GM21528 (cell line): Measurements from ENCODE around the gene HID1.
"Not testable (repeated sequence)": the region's sequence is repeated elsewhere in the genome, so short reads cannot be mapped to it uniquely, and the experiment has no call there.

Experiments
- ATAC-seq: cut with Tn5 transposase; IDR thresholded peaks from one replicate; pipeline ENCODE4 v1.9.1; 2021; ENCODE audit warnings: mild to moderate bottlenecking, moderate library complexity; ENCODE audit not compliant: unreplicated experiment, low FRiP score

Gene HID1, protein sequence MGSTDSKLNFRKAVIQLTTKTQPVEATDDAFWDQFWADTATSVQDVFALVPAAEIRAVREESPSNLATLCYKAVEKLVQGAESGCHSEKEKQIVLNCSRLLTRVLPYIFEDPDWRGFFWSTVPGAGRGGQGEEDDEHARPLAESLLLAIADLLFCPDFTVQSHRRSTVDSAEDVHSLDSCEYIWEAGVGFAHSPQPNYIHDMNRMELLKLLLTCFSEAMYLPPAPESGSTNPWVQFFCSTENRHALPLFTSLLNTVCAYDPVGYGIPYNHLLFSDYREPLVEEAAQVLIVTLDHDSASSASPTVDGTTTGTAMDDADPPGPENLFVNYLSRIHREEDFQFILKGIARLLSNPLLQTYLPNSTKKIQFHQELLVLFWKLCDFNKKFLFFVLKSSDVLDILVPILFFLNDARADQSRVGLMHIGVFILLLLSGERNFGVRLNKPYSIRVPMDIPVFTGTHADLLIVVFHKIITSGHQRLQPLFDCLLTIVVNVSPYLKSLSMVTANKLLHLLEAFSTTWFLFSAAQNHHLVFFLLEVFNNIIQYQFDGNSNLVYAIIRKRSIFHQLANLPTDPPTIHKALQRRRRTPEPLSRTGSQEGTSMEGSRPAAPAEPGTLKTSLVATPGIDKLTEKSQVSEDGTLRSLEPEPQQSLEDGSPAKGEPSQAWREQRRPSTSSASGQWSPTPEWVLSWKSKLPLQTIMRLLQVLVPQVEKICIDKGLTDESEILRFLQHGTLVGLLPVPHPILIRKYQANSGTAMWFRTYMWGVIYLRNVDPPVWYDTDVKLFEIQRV

DNA sequence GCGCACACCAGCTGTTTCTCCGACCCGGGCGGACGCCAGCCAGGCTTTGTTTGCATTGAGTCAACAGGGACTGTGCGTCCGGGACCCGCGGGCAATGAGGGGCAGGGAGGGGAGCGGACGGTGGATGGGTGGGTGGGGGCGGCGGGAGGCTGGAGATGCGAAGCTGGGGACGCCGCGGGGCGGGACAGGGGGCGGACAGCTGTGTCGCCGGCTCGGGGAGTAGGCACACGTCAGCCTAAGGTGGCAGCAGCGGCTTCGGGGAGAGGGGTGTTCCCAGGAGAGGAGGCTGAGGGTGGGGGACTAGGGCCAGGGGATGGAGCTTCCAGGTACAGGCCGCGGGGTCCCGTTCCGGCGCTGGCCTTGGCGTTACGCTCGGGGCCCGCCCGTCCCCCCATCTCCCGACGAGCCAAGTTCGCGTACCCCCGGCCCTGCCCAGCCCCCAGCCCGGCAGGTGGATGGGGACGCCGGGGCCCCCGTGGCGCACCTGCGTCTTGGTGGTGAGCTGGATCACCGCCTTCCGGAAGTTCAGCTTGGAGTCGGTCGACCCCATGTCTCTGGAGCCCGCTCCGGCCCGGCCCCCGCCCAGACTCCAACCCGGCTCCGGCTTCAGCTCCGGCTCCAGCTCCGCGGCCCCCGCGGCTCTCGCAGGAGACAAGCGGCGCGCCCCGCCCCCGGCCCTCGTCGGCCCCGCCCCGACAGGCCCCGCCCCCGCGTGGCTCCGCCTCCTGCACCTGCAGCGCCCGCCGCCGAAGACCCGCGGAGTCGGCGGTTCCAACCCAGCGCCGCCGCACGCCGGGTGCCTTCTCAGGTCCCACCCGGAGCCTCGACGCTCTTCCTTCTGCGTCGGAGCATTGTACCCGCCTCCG lies at the start of gene HID1:
HID1 (minus strand) TSS at position 653 of the 866 bp plus-strand sequence; CDS start at position 550, 103 bp downstream.
- no peak for ATAC-seq

DNA sequence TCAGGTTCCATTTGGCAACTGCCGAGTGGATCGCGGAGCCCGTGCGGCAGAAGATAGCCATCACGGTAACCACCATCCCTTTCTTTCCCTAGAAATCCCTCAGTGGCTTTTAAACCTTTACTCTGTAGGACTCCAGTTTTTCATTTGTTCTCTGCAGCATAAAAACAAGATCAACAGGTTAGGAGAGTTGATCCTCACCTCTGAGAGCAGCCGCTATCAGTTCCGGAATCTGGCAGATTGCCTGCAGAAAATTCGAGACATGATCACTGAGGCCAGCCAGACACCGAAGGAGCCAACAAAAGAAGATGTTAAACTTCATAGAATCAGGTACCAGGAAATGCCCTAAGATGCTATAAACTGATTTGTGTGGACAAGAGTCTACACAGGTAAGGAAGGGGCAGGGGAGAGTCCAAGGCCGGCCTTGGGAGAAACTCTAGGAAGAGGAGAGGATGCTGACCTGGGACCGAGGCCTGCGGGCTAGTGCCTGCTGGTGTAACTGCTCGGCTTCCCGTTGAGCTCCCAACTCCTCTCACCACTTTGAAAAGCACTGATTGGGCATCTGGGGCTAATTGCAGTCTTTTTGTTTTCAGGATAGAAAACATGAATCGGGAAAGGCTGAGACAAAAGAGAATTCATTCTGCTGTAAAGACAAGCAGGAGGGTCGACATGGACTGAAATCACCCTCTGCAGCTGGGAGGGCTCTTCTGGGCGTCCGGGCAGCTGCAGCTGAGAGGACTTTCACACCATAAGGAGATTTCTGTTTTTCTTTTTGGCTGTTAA lies 48.0 kb upstream of the HID1 start:
- no peak for ATAC-seq

DNA sequence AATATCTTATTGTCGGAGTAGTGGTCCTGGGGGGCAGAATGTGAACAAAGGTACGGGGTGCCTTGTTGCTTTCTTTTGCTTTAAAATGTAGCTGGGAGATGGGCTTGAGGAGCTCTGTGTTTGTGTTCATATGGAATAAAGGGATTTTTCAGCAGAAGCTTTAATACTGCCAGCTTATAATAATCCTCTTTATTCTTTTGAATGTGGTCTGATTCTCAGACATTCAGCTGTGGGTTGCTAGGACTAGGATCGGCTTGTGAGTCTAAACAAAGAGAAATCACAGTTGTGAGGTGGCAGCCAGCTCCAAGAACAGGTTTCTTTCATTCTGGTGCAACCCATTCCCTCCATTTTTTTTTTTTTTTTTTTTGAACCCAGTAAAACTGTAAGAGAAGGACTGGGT lies 47.2 kb upstream of the HID1 start:
- no peak for ATAC-seq

DNA sequence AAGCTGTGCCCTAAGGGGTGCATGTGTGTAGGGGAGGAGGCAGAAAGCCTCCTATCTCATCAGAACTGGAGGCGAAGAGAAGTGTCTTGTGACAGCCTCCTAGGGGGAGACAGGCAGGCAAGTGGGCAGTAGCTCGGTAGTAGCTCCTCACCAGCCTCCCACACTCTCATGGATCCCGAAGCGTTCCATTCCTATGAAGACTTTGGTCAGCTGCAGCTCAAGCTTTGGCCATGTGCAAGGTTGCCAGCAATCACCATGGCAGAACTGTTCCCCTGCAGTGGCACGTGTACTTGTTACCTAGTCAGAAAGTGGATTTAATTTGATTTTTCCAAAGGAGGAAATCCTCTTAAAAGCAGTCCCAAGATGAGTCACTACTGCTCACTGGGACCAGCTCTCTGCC lies 46.6 kb upstream of the HID1 start:
- ATAC-seq = no peak

DNA sequence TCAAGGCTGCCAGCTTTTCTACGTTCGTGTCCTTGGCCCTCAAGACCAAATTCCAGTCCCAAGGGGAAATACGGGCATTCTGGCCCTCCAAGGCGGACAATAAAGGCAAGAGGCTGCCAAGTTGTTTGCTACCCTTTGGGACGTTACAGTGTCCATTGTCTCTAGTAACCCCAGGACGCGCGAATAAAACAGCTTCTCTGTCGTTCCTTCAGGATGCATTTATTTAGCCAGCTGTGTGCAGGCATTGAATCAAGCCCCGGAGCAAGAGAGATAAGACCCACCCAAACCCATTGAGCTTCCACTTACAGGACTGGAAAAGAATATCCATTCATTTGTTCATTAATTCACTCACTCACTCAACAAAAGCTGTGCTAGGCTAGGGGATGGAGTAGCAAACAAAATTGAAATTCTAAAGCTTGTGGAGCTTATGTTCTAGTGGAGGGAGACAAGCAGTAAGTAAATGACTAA lies 40.6 kb upstream of the HID1 start:
- ATAC-seq = peak; percentile 4

DNA sequence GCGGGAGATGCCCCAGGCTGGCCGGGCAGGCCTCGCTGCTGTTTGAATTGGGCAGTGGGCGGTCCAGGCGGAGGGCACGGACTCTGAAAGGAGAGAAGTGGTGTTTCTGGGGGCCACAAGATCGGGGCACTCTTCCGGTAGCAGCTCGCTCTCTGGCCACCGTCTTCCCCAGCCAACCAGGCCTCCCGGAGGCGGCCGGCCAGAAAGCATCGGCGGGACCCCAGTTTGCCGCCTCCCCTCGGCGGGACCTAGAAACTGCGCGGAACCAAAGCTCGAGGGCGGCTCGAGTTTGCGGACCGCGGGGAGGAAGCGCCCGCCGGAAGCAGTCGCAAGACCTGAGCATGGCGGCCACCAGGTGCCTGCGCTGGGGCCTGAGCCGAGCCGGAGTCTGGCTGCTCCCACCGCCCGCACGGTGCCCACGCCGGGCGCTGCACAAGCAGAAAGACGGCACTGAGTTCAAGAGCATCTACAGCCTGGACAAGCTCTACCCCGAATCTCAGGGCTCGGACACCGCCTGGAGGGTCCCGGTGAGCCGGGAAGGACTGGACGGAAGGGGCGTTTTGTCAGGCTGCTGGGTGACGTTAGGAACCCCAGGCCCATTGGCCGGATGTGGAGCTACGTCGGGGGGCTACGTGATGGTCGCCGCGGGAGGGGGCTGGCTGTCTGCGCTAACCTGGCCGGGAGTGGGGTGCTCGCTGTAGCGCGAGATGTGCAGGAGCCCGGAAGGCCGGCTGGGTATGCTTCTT lies 40.0 kb upstream of the HID1 start, which contains the start of gene MRPL58:
MRPL58 (plus strand) TSS at position 325 of the 746 bp plus-strand sequence; CDS start at position 342, 17 bp downstream.
- ATAC-seq = peak; percentile 83

DNA sequence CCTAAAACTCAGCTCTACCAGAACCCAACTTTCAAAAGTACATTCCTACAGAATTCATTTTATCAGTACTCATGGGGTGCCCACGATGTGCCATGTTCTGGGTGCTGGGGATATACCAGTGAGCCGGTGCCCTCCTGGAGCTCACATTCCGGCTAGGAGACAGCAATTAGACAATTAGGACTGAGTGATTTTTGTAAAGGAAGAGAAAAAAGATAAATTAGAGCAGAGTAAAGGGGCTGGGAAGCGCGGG lies 39.5 kb upstream of the HID1 start:
- ATAC-seq = no peak

DNA sequence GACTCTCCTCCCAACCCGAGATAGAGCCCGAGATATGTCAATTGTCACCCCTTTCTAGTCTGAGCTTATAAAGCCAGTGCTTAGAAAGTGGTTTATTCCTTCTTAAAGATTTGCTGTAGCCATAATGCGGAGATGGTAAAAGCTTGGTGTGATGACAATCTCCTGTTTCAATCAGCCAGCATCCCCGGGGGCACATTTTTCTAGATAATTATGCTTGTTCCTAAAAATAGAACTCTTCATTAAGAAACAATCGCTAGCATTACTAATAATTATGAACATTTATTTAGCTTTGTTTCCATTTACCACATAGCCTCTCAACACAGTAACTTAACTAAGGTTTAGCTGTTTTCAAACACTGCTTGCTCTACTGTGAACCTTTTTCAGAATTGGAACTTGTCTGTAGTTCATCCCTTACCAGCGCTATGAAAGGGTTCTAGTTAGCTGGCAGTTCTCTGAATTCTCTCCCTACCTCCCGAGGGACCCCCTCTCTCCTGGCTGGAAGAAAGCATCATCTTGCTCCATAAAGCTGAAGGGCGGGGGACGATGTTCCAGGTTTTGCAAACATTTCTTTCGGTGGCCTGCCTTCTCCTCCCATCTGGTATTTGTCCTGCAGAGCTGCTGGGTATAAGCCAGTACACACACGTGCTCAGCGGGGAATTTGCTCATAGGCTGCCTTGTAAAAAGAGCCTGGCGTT lies 39.0 kb upstream of the HID1 start:
- ATAC-seq = no peak

DNA sequence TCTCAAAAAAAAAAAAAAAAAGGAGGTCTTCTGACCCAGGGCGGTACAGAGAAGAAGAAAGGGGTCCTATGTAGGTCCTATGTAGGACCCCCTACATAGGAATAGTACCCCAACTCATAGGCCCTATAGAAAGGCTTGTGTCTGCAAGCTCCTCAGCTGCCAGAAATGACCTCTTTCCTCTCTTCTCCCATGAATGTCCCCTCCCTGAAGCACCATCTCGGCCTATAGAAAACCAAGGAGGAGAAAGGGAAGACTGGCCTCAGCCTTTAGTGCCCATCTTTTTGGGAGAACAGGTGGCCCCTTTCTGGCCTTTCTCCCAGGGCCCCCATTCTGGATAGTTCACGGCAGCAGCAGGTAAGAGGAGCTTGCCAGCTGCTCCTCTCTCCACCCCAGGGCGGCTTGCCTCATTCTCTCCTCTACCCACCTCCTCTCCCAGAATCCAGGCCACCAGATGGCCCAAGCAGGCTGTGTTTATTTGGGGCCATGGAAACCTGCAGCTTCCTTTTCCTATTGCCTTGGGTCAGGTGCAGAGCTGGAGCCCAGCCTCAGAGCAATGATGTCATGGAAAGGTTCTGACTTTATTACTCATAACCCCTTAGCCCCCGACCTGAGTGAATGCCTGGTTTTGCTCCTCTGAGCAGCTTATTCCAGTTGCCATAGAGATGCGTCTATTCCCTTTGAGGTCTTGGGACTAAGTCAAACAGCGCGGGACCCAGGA lies 38.3 kb upstream of the HID1 start:
- ATAC-seq = no peak

DNA sequence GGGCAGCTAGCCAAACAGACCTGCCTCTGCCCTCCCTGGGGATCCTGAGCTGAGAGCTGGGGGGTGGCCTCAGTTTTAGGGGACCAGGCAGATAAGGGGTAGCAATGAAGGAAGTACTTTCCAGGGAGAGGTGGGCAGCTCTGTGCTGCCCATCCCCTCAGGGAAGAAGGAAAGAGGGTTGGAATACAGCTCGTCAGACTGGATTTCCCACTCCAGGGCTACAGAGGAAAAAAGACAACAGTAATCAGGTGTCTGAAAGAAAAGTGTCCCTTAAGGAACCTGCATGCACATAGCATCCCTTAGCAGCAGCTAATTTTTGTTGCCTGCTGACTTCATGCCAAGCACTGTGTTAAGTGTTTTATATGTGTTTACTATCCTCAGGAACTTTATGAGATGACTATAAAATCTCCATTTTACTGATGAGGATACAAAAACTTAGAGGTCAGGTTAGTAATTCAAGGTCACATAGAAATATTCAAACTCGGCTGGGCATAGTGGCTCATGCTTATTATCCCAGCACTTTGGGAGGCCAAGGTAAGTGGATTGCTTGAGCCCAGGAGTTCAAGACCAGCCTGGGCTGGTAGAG lies 36.7 kb upstream of the HID1 start:
- ATAC-seq = no peak

DNA sequence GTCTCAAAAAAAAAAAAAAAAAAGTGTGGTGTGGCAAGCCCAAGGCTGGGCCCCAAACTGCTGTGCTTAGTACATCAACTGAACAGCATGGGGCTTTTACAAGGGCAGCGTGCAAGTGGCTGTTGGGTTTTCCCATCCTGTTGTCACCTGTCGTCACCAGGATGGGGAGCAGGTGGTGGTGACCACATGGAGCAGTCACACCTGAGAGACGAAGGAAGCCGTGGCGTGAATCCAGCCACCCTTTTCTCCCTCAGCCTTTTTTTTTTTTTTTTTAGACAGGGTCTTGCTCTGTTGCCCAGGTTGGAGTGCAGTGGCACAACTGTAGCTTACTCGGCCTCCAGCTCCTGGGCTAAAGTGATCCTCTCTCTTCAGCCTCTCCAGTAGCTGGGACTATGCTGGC lies 35.8 kb upstream of the HID1 start:
- no peak for ATAC-seq

DNA sequence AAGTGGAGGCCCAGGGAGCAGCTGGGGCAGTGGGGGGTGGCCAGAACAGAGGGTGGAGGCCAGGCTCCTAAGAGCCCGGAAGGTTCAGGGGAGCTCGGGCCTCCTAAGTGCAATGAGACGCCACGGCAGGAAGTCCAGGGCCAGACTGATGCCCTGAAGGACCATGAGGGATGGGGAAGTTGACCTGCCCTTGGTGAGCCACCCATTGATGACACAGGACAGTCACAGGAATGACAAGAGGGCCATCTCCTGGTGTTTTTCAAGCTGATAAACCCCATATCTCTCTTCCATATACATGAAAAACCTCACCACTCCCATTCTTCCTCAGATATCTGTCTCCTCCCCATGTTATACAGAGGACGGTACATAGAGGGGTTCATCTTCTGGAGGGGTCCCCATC lies 34.1 kb upstream of the HID1 start:
- ATAC-seq = no peak

DNA sequence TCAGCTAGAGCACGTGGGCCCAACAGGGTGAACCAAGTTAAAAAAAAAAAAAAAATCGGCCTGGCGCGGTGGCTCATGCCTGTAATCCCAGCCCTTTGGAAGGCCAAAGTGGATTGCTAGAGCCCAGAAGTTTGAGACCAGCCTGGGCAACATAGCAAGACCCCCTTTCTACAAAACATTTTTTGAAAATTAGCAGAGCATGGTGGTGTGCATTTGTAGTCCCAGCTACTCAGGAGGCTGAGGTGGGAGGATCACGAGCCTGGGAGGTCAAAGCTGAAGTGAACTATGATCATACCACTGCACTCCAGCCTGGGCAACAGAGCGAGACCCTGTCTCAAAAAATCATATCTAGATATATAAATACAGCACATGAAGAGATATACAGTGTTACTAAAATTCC lies 33.5 kb upstream of the HID1 start:
- ATAC-seq = not testable (repeated sequence)

DNA sequence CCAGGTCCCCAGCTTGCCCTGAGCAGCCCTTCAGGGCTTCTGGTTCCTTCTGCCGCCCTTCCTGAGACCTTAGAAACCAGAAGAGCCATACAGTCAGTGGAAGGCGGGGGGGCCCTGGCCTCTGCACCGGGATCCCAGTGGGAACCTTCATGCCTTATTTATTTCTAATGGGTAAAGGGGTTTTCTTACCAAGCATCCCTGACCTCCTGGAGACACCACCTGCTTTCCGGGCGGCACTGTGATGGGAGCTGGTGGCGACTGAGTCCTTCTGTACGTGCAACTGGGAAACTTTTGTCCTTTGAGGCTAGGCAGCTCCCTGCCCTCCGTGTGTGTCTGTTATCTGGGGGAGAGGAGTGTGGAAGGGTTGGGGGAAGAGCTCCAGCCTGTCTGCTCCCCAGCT lies 32.7 kb upstream of the HID1 start:
- ATAC-seq = no peak

DNA sequence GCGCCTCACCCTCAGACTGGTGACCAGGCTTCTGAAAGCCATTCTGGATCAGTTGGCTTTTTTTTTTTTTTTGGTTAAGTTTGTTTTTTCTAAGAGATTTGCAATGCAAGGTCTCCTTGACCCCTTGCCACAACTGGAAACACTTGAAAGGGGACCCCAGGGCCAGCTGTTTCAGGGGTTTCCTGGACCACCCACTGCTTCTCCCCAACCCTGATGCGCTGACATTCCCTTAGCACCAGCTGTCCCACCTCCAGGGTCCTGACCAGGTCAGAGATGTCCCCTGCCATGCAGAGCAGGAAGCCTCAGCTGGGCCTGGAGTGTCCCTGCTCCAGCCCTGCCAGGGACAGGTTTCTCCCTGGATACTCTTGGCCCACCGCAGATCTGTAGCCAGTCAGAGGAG lies 31.8 kb upstream of the HID1 start:
- ATAC-seq = no peak

DNA sequence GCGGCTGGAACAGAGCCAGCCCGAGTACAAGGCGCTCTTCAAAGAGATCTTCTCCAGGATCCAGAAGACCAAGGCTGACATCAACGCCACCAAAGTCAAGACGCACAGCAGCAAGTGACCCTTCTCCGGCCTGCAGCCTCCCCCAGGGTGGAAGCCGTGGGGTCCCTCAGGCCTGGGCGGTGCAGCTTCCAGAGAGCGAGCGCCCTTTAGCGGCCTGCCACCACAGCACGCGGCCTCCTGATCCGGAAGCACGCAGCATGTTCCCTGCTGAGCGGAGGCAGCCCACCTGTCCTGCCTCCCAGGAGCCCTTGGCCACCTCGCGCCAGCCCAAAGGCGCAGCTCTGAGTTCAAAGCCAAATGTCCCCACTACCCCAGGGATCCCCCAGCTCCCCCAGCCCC lies 31.4 kb upstream of the HID1 start:
- ATAC-seq = no peak

DNA sequence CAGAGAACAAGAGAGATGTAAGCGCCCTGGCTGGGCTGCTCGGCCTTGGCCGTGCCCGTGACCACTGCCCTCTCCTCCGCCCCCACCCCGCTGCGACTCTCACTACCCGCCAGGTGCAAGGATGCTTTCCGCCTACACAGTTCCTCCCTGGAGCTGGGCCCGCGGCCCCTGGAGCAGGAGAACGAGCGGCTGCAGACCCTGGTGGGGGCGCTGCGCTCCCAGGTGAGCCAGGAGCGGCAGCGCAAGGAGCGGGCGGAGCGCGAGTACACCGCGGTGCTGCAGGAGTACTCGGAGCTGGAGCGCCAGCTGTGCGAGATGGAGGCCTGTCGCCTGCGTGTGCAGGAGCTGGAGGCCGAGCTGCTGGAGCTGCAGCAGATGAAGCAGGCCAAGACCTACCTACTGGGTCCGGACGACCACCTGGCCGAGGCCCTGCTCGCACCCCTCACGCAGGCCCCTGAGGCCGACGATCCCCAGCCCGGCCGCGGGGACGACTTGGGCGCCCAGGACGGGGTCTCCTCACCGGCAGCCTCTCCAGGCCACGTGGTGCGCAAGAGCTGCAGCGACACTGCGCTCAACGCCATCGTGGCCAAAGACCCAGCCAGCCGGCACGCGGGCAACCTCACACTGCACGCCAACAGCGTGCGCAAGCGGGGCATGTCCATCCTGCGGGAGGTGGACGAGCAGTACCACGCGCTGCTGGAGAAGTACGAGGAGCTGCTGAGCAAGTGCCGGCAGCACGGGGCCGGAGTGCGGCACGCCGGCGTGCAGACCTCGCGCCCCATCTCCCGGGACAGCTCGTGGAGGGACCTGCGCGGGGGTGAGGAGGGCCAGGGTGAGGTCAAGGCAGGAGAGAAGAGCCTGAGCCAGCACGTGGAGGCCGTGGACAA lies 30.8 kb upstream of the HID1 start:
- ATAC-seq = no peak
